H9 (cell line): ENCODE measurements around the gene LYPD5. TPM values are rescaled to one million over a fixed set of nuclear protein-coding genes. Genes with fewer than 3 reads are reported as not detected.

Source experiments
- DNase-seq: peaks from one replicate; pipeline ENCODE4 v3.0.0-alpha.2; 2017
- H2AFZ ChIP-seq: one replicate; pipeline ENCODE4 v1.6.1; 2013; ENCODE audit warnings: mild to moderate bottlenecking, low read length, control low read depth, moderate library complexity
- H2AK5ac ChIP-seq: 2 replicates; pipeline ENCODE4 v1.6.1; 2013; ENCODE audit warnings: low read length, control low read depth, mixed read lengths; ENCODE audit not compliant: insufficient read length
- H2BK120ac ChIP-seq: one replicate; pipeline ENCODE4 v1.6.1; 2013; ENCODE audit warnings: low read depth, mild to moderate bottlenecking, low read length, control low read depth, inconsistent platforms; ENCODE audit not compliant: poor library complexity, severe bottlenecking
- H2BK12ac ChIP-seq: 2 replicates; pipeline ENCODE4 v1.6.1; 2013; ENCODE audit warnings: low read length, control low read depth, mixed read lengths, low read depth; ENCODE audit not compliant: insufficient read length
- H2BK15ac ChIP-seq: 2 replicates; pipeline ENCODE4 v1.6.1; 2013; ENCODE audit warnings: low read depth, low read length, control low read depth
- H2BK20ac ChIP-seq: one replicate; pipeline ENCODE4 v1.6.1; 2013; ENCODE audit warnings: low read depth, mild to moderate bottlenecking, low read length, control low read depth, inconsistent platforms; ENCODE audit not compliant: poor library complexity, severe bottlenecking
- H2BK5ac ChIP-seq: 2 replicates; pipeline ENCODE4 v1.6.1; 2013; ENCODE audit warnings: low read length, control low read depth, mixed read lengths; ENCODE audit not compliant: insufficient read length
- H3K14ac ChIP-seq: 2 replicates; pipeline ENCODE4 v1.6.1; 2013; ENCODE audit warnings: low read length, control low read depth; ENCODE audit not compliant: insufficient read depth
- H3K18ac ChIP-seq: 2 replicates; pipeline ENCODE4 v1.6.1; 2013; ENCODE audit warnings: low read depth, mild to moderate bottlenecking, mixed read lengths, low read length, control low read depth; ENCODE audit not compliant: insufficient read length
- H3K23ac ChIP-seq: 2 replicates; pipeline ENCODE4 v1.6.1; 2013; ENCODE audit warnings: low read length, control low read depth, mixed read lengths, low read depth; ENCODE audit not compliant: insufficient read length
- H3K23me2 ChIP-seq: 2 replicates; pipeline ENCODE4 v1.6.1; 2013; ENCODE audit warnings: low read depth, mild to moderate bottlenecking, mixed read lengths, low read length, control low read depth; ENCODE audit not compliant: insufficient read length, poor library complexity, severe bottlenecking
- H3K27ac ChIP-seq: 2 replicates; pipeline ENCODE4 v1.5.1; 2013; ENCODE audit warnings: low read length, control low read depth, mixed read lengths, low read depth; ENCODE audit not compliant: insufficient read length
- H3K27me3 ChIP-seq: 2 replicates; pipeline ENCODE4 v1.6.1; 2013; ENCODE audit warnings: low read length, control low read depth, inconsistent platforms; ENCODE audit not compliant: insufficient read depth
- H3K4ac ChIP-seq: 2 replicates; pipeline ENCODE4 v1.6.1; 2013; ENCODE audit warnings: low read depth, mild to moderate bottlenecking, control low read depth, inconsistent platforms, low read length, moderate library complexity
- H3K4me1 ChIP-seq: 2 replicates; pipeline ENCODE4 v1.6.1; 2013; ENCODE audit warnings: low read length, control low read depth, inconsistent platforms; ENCODE audit not compliant: insufficient read depth
- H3K4me2 ChIP-seq: 2 replicates; pipeline ENCODE4 v1.6.1; 2013; ENCODE audit warnings: low read length, control low read depth, mixed read lengths; ENCODE audit not compliant: insufficient read length, insufficient read depth
- H3K56ac ChIP-seq: 2 replicates; pipeline ENCODE4 v1.6.1; 2013; ENCODE audit warnings: low read depth, mild to moderate bottlenecking, mixed read lengths, low read length, control low read depth; ENCODE audit not compliant: insufficient read length
- H3K79me1 ChIP-seq: 2 replicates; pipeline ENCODE4 v1.6.1; 2013; ENCODE audit warnings: low read depth, mild to moderate bottlenecking, moderate library complexity, low read length, control low read depth, inconsistent platforms; ENCODE audit not compliant: insufficient read depth, poor library complexity, severe bottlenecking
- H3K79me2 ChIP-seq: 2 replicates; pipeline ENCODE4 v1.6.1; 2013; ENCODE audit warnings: low read length, control low read depth, inconsistent platforms; ENCODE audit not compliant: insufficient read depth
- H3K9ac ChIP-seq: 2 replicates; pipeline ENCODE4 v1.6.1; 2013; ENCODE audit warnings: low read length, control low read depth, mixed read lengths; ENCODE audit not compliant: insufficient read length; ENCODE audit errors: extremely low read depth
- H3K9me3 ChIP-seq: one replicate; pipeline ENCODE4 v1.6.1; 2013; ENCODE audit warnings: low read depth, low read length, inconsistent platforms; ENCODE audit not compliant: control insufficient read depth
- H3T11ph ChIP-seq: one replicate; pipeline ENCODE4 v1.6.1; 2013; ENCODE audit warnings: mild to moderate bottlenecking, low read length, control low read depth, inconsistent platforms
- H4K20me1 ChIP-seq: one replicate; pipeline ENCODE4 v1.6.1; 2013; ENCODE audit not compliant: control insufficient read depth, insufficient read length, insufficient read depth
- H4K5ac ChIP-seq: 2 replicates; pipeline ENCODE4 v1.6.1; 2013; ENCODE audit warnings: low read depth, mild to moderate bottlenecking, mixed read lengths, low read length, control low read depth; ENCODE audit not compliant: insufficient read length
- H4K8ac ChIP-seq: replicated peaks from 2 replicates; pipeline ENCODE4 v1.6.1; 2013; ENCODE audit warnings: low read length, control low read depth, mixed read lengths, low read depth; ENCODE audit not compliant: insufficient read length
- H4K91ac ChIP-seq: 2 replicates; pipeline ENCODE4 v1.6.1; 2013; ENCODE audit warnings: low read depth, mild to moderate bottlenecking, moderate library complexity, mixed read lengths, low read length, control low read depth; ENCODE audit not compliant: insufficient read length
- H3K27ac Mint-ChIP-seq, 3 experiments: 2 replicates in 2 of 3; 3 replicates in 1 of 3; pipeline ENCODE4 v1.8.0; 2020 to 2021; ENCODE audit warnings: mixed read lengths in 3 of 3, mild to moderate bottlenecking in 1 of 3, moderate library complexity in 1 of 3
- H3K27me3 Mint-ChIP-seq: 2 replicates; pipeline ENCODE4 v1.8.0; 2021; ENCODE audit warnings: low read depth, mild to moderate bottlenecking, moderate library complexity, mixed read lengths
- H3K36me3 Mint-ChIP-seq, 3 experiments: 2 replicates in 2 of 3; 3 replicates in 1 of 3; pipeline ENCODE4 v1.8.0; 2020 to 2021; ENCODE audit warnings: low read depth in 3 of 3, mixed read lengths in 3 of 3; ENCODE audit not compliant: insufficient read depth in 1 of 3
- H3K4me1 Mint-ChIP-seq, 2 experiments: 2 replicates each; pipeline ENCODE4 v1.8.0; 2020; ENCODE audit warnings: mixed read lengths in 2 of 2
- H3K4me3 Mint-ChIP-seq, 2 experiments: 2 replicates in 1 of 2; 3 replicates in 1 of 2; pipeline ENCODE4 v1.8.0; 2020 to 2021; ENCODE audit warnings: mild to moderate bottlenecking in 2 of 2, mixed read lengths in 2 of 2, moderate library complexity in 1 of 2
- H3K9me3 Mint-ChIP-seq, 2 experiments: 2 replicates in 1 of 2; 3 replicates in 1 of 2; pipeline ENCODE4 v1.8.0; 2020; ENCODE audit warnings: mild to moderate bottlenecking in 2 of 2, mixed read lengths in 2 of 2, moderate library complexity in 1 of 2
- WGBS: extraction: QIAGEN DNeasy Blood & Tissue Kit; methylation state at CpG from one replicate; pipeline ENCODE4 v1.1.7; 2013; ENCODE audit warnings: missing lambda C conversion rate, low lambda C conversion rate, mixed read lengths; ENCODE audit not compliant: insufficient read length; ENCODE audit errors: extremely low coverage; 5-methylcytosine and 5-hydroxymethylcytosine counted together
- total RNA-seq: library from RNA; stranded (reverse); gene quantifications from 2 replicates; pipeline ENCODE4 v1.2.1, GENCODE V29; 2021
- TF ChIP-seq, protein P1 (sequence below): fragments of 200-600 bp; sonication (generic); conservative IDR thresholded peaks from 3 replicates; pipeline ENCODE4 v1.8.0; 2021; ENCODE audit warnings: antibody characterized with exemption, mild to moderate bottlenecking

The LYPD5 gene
- total RNA-seq, 1 experiment from 2014 or later = 0.50 TPM

- TF ChIP-seq, protein P1, sequence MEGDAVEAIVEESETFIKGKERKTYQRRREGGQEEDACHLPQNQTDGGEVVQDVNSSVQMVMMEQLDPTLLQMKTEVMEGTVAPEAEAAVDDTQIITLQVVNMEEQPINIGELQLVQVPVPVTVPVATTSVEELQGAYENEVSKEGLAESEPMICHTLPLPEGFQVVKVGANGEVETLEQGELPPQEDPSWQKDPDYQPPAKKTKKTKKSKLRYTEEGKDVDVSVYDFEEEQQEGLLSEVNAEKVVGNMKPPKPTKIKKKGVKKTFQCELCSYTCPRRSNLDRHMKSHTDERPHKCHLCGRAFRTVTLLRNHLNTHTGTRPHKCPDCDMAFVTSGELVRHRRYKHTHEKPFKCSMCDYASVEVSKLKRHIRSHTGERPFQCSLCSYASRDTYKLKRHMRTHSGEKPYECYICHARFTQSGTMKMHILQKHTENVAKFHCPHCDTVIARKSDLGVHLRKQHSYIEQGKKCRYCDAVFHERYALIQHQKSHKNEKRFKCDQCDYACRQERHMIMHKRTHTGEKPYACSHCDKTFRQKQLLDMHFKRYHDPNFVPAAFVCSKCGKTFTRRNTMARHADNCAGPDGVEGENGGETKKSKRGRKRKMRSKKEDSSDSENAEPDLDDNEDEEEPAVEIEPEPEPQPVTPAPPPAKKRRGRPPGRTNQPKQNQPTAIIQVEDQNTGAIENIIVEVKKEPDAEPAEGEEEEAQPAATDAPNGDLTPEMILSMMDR = no peak
Observed at GRCh38 chr19:43812688-43813087, 10.4 kb upstream of the LYPD5 start.

More at GRCh38 chr19:43812688-43813087, 10.4 kb upstream of the LYPD5 start:
- Histone ChIP-seq H2BK12ac (no peak overlapping the region), H3K79me1 (no peaks in the 10 kb centered on the region), H3K27me3 (no peaks in the 10 kb centered on the region), H3K4ac (no peak overlapping the region), H3K18ac (no peak overlapping the region), H2AFZ (no peak overlapping the region), H4K8ac (no peak overlapping the region), H4K5ac (no peak overlapping the region), H3K23me2 (no peaks in the 10 kb centered on the region), H3K9ac (no peak overlapping the region), H2BK120ac (no peak overlapping the region), H3K4me2 (no peak overlapping the region), H2BK15ac (no peak overlapping the region), H3K79me2 (no peaks in the 10 kb centered on the region), H3K27ac (no peak overlapping the region), H2BK5ac (no peak overlapping the region), H2AK5ac (no peak overlapping the region), H3K14ac (no peak overlapping the region), H3K4me1 (no peaks in the 10 kb centered on the region), H3K56ac (no peak overlapping the region), H3T11ph (no peak overlapping the region), H4K20me1 (no peaks in the 10 kb centered on the region), H2BK20ac (no peak overlapping the region), H4K91ac (no peak overlapping the region), H3K23ac (no peak overlapping the region), H3K9me3 (no peaks in the 10 kb centered on the region)
- peaks cover 0 to 2% of the 10 kb centered on the region in 2 experiments; a peak in 2 of 4 replicates for H3K4me1 Mint-ChIP-seq
- no peak overlapping the region for H3K4me3 Mint-ChIP-seq
- peaks cover 24% of the 10 kb centered on the region for H3K27me3 Mint-ChIP-seq
- no CpG with 5 or more reads among the region's 6 CpGs for WGBS
- DNase-seq = no peak
- no peak overlapping the region for H3K27ac Mint-ChIP-seq
- H3K9me3 Mint-ChIP-seq = peaks cover 5 to 12% of the 10 kb centered on the region in 2 experiments; a peak in 4 of 5 replicates
- no peaks in the 10 kb centered on the region for H3K36me3 Mint-ChIP-seq
